Activated CD4-positive, alpha-beta T cell treated with anti-CD3 and anti-CD28 coated beads, Interleukin-2, amount 10 ng/mL, durations not matched to agents 24 days and 14 days (primary cell): ENCODE measurements around the gene CLIP3. TPM values are rescaled to one million over a fixed set of nuclear protein-coding genes. Genes with fewer than 3 reads are reported as not detected.
"Not testable (repeated sequence)": the region's sequence is repeated elsewhere in the genome, so short reads cannot be mapped to it uniquely, and the experiment has no call there.

ENCODE experiments used
- DNase-seq: peaks from one replicate; pipeline ENCODE4 v3.0.0; 2022
- H3K27ac Mint-ChIP-seq: one replicate; pipeline ENCODE4 v1.8.0; 2022; ENCODE audit warnings: mild to moderate bottlenecking, mixed read lengths
- H3K27me3 Mint-ChIP-seq: one replicate; pipeline ENCODE4 v1.8.0; 2022; ENCODE audit warnings: mixed read lengths
- H3K36me3 Mint-ChIP-seq: one replicate; pipeline ENCODE4 v1.8.0; 2022; ENCODE audit warnings: low read depth, mild to moderate bottlenecking, mixed read lengths
- H3K4me1 Mint-ChIP-seq: one replicate; pipeline ENCODE4 v1.8.0; 2021; ENCODE audit warnings: mixed read lengths
- H3K4me3 Mint-ChIP-seq: one replicate; pipeline ENCODE4 v1.8.0; 2022; ENCODE audit warnings: mild to moderate bottlenecking, moderate library complexity, mixed read lengths
- H3K9me3 Mint-ChIP-seq: one replicate; pipeline ENCODE4 v1.8.0; 2021; ENCODE audit warnings: mixed read lengths
- intact Hi-C: fragments of 100-400 bp; cut with micrococcal nuclease; formaldehyde crosslinking; loops from one replicate; pipeline ENCODE4 v1.15.1; 2023
- total RNA-seq: library from RNA; stranded (reverse); gene quantifications from 2 replicates; pipeline ENCODE4 v1.2.3, GENCODE V29; 2022

CLIP3 gene
- total RNA-seq = 0.96 and 1.6 TPM in 2 replicates

- H3K9me3 Mint-ChIP-seq = no peaks in the 10 kb centered on the region
- peaks cover 26% of the 10 kb centered on the region for H3K4me1 Mint-ChIP-seq
- DNase-seq = peak; percentile 83
- peaks cover 29% of the 10 kb centered on the region for H3K36me3 Mint-ChIP-seq
- H3K27ac Mint-ChIP-seq = peak within 1 kb of the TSS; percentile 14
- H3K27me3 Mint-ChIP-seq = no peaks in the 10 kb centered on the region
- intact Hi-C loops = no loop called here
- H3K4me3 Mint-ChIP-seq = peak within 1 kb of the TSS; percentile 68
Measured at GRCh38 chr19:36032251-36033104, at the start of gene CLIP3. Gene CLIP3, minus strand, starts transcription at chr19:36032873. Its CDS starts 516 bp downstream, at chr19:36032357.

- Mint-ChIP-seq H3K4me1 (no peaks in the 10 kb centered on the region), H3K27ac (no peak overlapping the region), H3K4me3 (no peak overlapping the region)
Measured at GRCh38 chr19:36081894-36082293, 49.2 kb upstream of the CLIP3 start.

GRCh38 chr19:36081385-36081784 lies 48.7 kb upstream of the CLIP3 start:
- Mint-ChIP-seq H3K27me3 (no peaks in the 10 kb centered on the region), H3K9me3 (no peaks in the 10 kb centered on the region), H3K4me3 (no peak overlapping the region), H3K4me1 (no peaks in the 10 kb centered on the region), H3K27ac (no peak overlapping the region), H3K36me3 (peaks cover 50% of the 10 kb centered on the region)
- intact Hi-C loops = no loop called here
- DNase-seq = no peak

More at GRCh38 chr19:36081894-36082293, 49.2 kb upstream of the CLIP3 start:
- no peak for DNase-seq
- no peaks in the 10 kb centered on the region for H3K27me3 Mint-ChIP-seq
- no peaks in the 10 kb centered on the region for H3K9me3 Mint-ChIP-seq
- intact Hi-C loops = no loop called here
- peaks cover 52% of the 10 kb centered on the region for H3K36me3 Mint-ChIP-seq

GRCh38 chr19:36079389-36079945 lies 46.8 kb upstream of the CLIP3 start:
- Mint-ChIP-seq H3K27me3 (no peaks in the 10 kb centered on the region), H3K4me1 (no peaks in the 10 kb centered on the region), H3K4me3 (no peak overlapping the region), H3K27ac (peak overlapping the region; percentile 30), H3K9me3 (no peaks in the 10 kb centered on the region), H3K36me3 (peaks cover 48% of the 10 kb centered on the region)
- DNase-seq = no peak
- intact Hi-C loops = no loop called here

- H3K27ac Mint-ChIP-seq = no peak overlapping the region
- no peaks in the 10 kb centered on the region for H3K9me3 Mint-ChIP-seq
- H3K4me3 Mint-ChIP-seq = no peak overlapping the region
- intact Hi-C loops = no loop called here
- H3K27me3 Mint-ChIP-seq = no peaks in the 10 kb centered on the region
- no peak for DNase-seq
- peaks cover 40% of the 10 kb centered on the region for H3K36me3 Mint-ChIP-seq
- H3K4me1 Mint-ChIP-seq = no peaks in the 10 kb centered on the region
Measured at GRCh38 chr19:36073121-36073876, 40.6 kb upstream of the CLIP3 start.

GRCh38 chr19:36072081-36072480 lies 39.4 kb upstream of the CLIP3 start:
- intact Hi-C loops = no loop called here
- Mint-ChIP-seq H3K36me3 (peaks cover 45% of the 10 kb centered on the region), H3K27me3 (no peaks in the 10 kb centered on the region), H3K4me3 (no peak overlapping the region), H3K9me3 (no peaks in the 10 kb centered on the region), H3K27ac (no peak overlapping the region), H3K4me1 (no peaks in the 10 kb centered on the region)
- no peak for DNase-seq

- H3K4me3 Mint-ChIP-seq, H3K9me3 Mint-ChIP-seq, H3K4me1 Mint-ChIP-seq, intact Hi-C loops, DNase-seq, H3K27ac Mint-ChIP-seq, H3K27me3 Mint-ChIP-seq: not testable (repeated sequence)
- peaks cover 47% of the 10 kb centered on the region for H3K36me3 Mint-ChIP-seq
Measured at GRCh38 chr19:36068810-36069499, 36.3 kb upstream of the CLIP3 start.

GRCh38 chr19:36067681-36068080 lies 35.0 kb upstream of the CLIP3 start:
- intact Hi-C loops = no loop called here
- DNase-seq = no peak
- Mint-ChIP-seq H3K9me3 (no peaks in the 10 kb centered on the region), H3K4me3 (no peak overlapping the region), H3K27ac (no peak overlapping the region), H3K36me3 (peaks cover 44% of the 10 kb centered on the region), H3K4me1 (no peaks in the 10 kb centered on the region), H3K27me3 (no peaks in the 10 kb centered on the region)

- Mint-ChIP-seq H3K27ac (no peak overlapping the region), H3K9me3 (no peaks in the 10 kb centered on the region), H3K36me3 (peaks cover 41% of the 10 kb centered on the region), H3K4me1 (no peaks in the 10 kb centered on the region), H3K4me3 (no peak overlapping the region), H3K27me3 (no peaks in the 10 kb centered on the region)
- intact Hi-C loops = no loop called here
- no peak for DNase-seq
Measured at GRCh38 chr19:36064826-36065225, 32.2 kb upstream of the CLIP3 start.

GRCh38 chr19:36061367-36061766 lies 28.7 kb upstream of the CLIP3 start:
- intact Hi-C loops = no loop called here
- no peak overlapping the region for H3K27ac Mint-ChIP-seq
- no peaks in the 10 kb centered on the region for H3K9me3 Mint-ChIP-seq
- no peak overlapping the region for H3K4me3 Mint-ChIP-seq
- H3K4me1 Mint-ChIP-seq = peaks cover 10% of the 10 kb centered on the region
- peaks cover 32% of the 10 kb centered on the region for H3K36me3 Mint-ChIP-seq
- no peaks in the 10 kb centered on the region for H3K27me3 Mint-ChIP-seq
- no peak for DNase-seq

- H3K4me3 Mint-ChIP-seq = no peak overlapping the region
- no peak overlapping the region for H3K27ac Mint-ChIP-seq
- no peaks in the 10 kb centered on the region for H3K27me3 Mint-ChIP-seq
- peaks cover 28% of the 10 kb centered on the region for H3K36me3 Mint-ChIP-seq
- intact Hi-C loops = no loop called here
- peak; percentile 71 for DNase-seq
- peaks cover 18% of the 10 kb centered on the region for H3K4me1 Mint-ChIP-seq
- H3K9me3 Mint-ChIP-seq = no peaks in the 10 kb centered on the region
Measured at GRCh38 chr19:36060430-36060829, 27.8 kb upstream of the CLIP3 start.

- peaks cover 28% of the 10 kb centered on the region for H3K36me3 Mint-ChIP-seq
- no peaks in the 10 kb centered on the region for H3K9me3 Mint-ChIP-seq
- H3K27ac Mint-ChIP-seq = peak overlapping the region; percentile 50
- no peak overlapping the region for H3K4me3 Mint-ChIP-seq
- peaks cover 21% of the 10 kb centered on the region for H3K4me1 Mint-ChIP-seq
- intact Hi-C loops = no loop called here
- no peaks in the 10 kb centered on the region for H3K27me3 Mint-ChIP-seq
- no peak for DNase-seq
Measured at GRCh38 chr19:36059180-36059910, 26.7 kb upstream of the CLIP3 start.

- no peaks in the 10 kb centered on the region for H3K9me3 Mint-ChIP-seq
- no peak overlapping the region for H3K27ac Mint-ChIP-seq
- intact Hi-C loops = no loop called here
- no peak for DNase-seq
- peaks cover 25% of the 10 kb centered on the region for H3K36me3 Mint-ChIP-seq
- H3K27me3 Mint-ChIP-seq = no peaks in the 10 kb centered on the region
- peaks cover 24% of the 10 kb centered on the region for H3K4me1 Mint-ChIP-seq
- H3K4me3 Mint-ChIP-seq = no peak overlapping the region
Measured at GRCh38 chr19:36058481-36059179, 26.0 kb upstream of the CLIP3 start.
